Endothelial cell of umbilical vein (primary cell): Measurements from ENCODE around the gene CITED2. TPM values are rescaled to one million over a fixed set of nuclear protein-coding genes. Genes with fewer than 3 reads are reported as not detected.
"Not testable (repeated sequence)": the region's sequence is repeated elsewhere in the genome, so short reads cannot be mapped to it uniquely, and the experiment has no call there.

ENCODE experiments used
- BruUV-seq: library from RNA; stranded (reverse); fragments of 400-500 nt; replicated peaks from 2 replicates; lab custom pipeline; 2021; lab: Mats Ljungman, UMichigan
- CTCF ChIA-PET: fragments of 300-600, 350-600 bp; sonication (Branson Sonifier 250); formaldehyde crosslinking; loops from one replicate; lab custom pipeline; 2021; ENCODE audit warnings: antibody characterized with exemption, inconsistent platforms; lab: Charles Lee
- POLR2A ChIA-PET: fragments of 300-600, 350-600 bp; sonication (Branson Sonifier 250); formaldehyde crosslinking; loops from one replicate; lab custom pipeline; 2021; ENCODE audit warnings: antibody characterized with exemption, inconsistent platforms; lab: Charles Lee
- DNase-seq: peaks from one replicate; pipeline ENCODE4 v3.0.0-alpha.2; 2011; ENCODE audit warnings: low read depth, low spot score
- FAIRE-seq: peaks from 2 replicates; lab custom pipeline; 2011; peaks lifted over from hg19 to GRCh38; lab: Jason Lieb, UNC
- H2AFZ ChIP-seq: 2 replicates; pipeline ENCODE4 v1.6.0; 2012; ENCODE audit warnings: low read depth, low read length, control low read depth, inconsistent platforms
- H3K27ac ChIP-seq: 2 replicates; pipeline ENCODE4 v1.5.1; 2011; ENCODE audit warnings: low read depth, mild to moderate bottlenecking, control low read depth, low read length, moderate library complexity; ENCODE audit not compliant: insufficient read depth
- H3K27me3 ChIP-seq, 2 experiments: 2 replicates each; pipeline versions ENCODE4 v1.6.0 to v1.6.1; 2011; ENCODE audit warnings: low read length in 2 of 2, mixed read lengths in 1 of 2; ENCODE audit not compliant: control insufficient read depth in 2 of 2, insufficient read depth in 2 of 2
- H3K36me3 ChIP-seq, 2 experiments: 2 replicates in 1 of 2; 3 replicates in 1 of 2; pipeline ENCODE4 v1.5.1; 2011; ENCODE audit warnings: low read length in 2 of 2, mild to moderate bottlenecking in 1 of 2, moderate library complexity in 1 of 2; ENCODE audit not compliant: control insufficient read depth in 2 of 2, insufficient read depth in 2 of 2; ENCODE audit errors: extremely low read depth in 1 of 2
- H3K4me1 ChIP-seq: 3 replicates; pipeline ENCODE4 v1.5.1; 2011; ENCODE audit warnings: mild to moderate bottlenecking, low read length; ENCODE audit not compliant: control insufficient read depth, insufficient read depth; ENCODE audit errors: extremely low read depth
- H3K4me2 ChIP-seq: 2 replicates; pipeline ENCODE4 v1.6.1; 2011; ENCODE audit warnings: low read length, control low read depth, mixed read lengths; ENCODE audit not compliant: insufficient read depth
- H3K4me3 ChIP-seq, 3 experiments: fragments of 200-600 bp in 1 of 3; sonication (generic), shearing (Covaris generic) in 1 of 3; replicated peaks in 1 of 3; 2 replicates each; pipeline ENCODE4 v1.5.1; 2011 to 2016; ENCODE audit warnings: control low read depth in 3 of 3, low read length in 3 of 3, mild to moderate bottlenecking in 2 of 3, inconsistent platforms in 1 of 3, low read depth in 1 of 3, moderate library complexity in 1 of 3; ENCODE audit not compliant: insufficient read depth in 1 of 3
- H3K79me2 ChIP-seq: 2 replicates; pipeline ENCODE4 v1.6.0; 2012; ENCODE audit warnings: low read length, inconsistent platforms; ENCODE audit not compliant: control insufficient read depth, insufficient read depth
- H3K9ac ChIP-seq: replicated peaks from 2 replicates; pipeline ENCODE3; 2011; ENCODE audit warnings: low read length, control low read depth; ENCODE audit not compliant: insufficient read depth; ENCODE audit errors: extremely low read depth
- H3K9me1 ChIP-seq: replicated peaks from 3 replicates; pipeline ENCODE4 v1.6.0; 2011; ENCODE audit warnings: mild to moderate bottlenecking, low read length; ENCODE audit not compliant: control insufficient read depth, insufficient read depth; ENCODE audit errors: extremely low read depth
- H3K9me3 ChIP-seq: replicated peaks from 2 replicates; pipeline ENCODE4 v1.5.1; 2012; ENCODE audit warnings: low read length, inconsistent platforms; ENCODE audit not compliant: control insufficient read depth, insufficient read depth
- H4K20me1 ChIP-seq: replicated peaks from 2 replicates; pipeline ENCODE3; 2011; ENCODE audit warnings: mild to moderate bottlenecking, low read length; ENCODE audit not compliant: control insufficient read depth, insufficient read depth; ENCODE audit errors: extremely low read depth
- EZH2 ChIP-seq: IDR thresholded peaks from 2 replicates; pipeline ENCODE4 v1.6.1; 2012; ENCODE audit warnings: borderline replicate concordance, low read depth, mild to moderate bottlenecking, moderate library complexity, low read length, inconsistent platforms; ENCODE audit not compliant: severe bottlenecking
- FOS ChIP-seq: IDR thresholded peaks from 2 replicates; pipeline ENCODE4 v1.6.1; 2011; ENCODE audit warnings: mild to moderate bottlenecking, low read length, moderate library complexity, borderline replicate concordance; ENCODE audit not compliant: insufficient read depth
- GATA2 ChIP-seq: IDR thresholded peaks from 2 replicates; pipeline ENCODE4 v1.7.0; 2011; ENCODE audit warnings: low read depth, mild to moderate bottlenecking, moderate library complexity, mixed read lengths, low read length; ENCODE audit not compliant: insufficient read length, insufficient read depth
- JUN ChIP-seq: IDR thresholded peaks from 2 replicates; pipeline ENCODE4 v1.6.1; 2011; ENCODE audit warnings: borderline replicate concordance, low read depth; ENCODE audit not compliant: insufficient read length, insufficient read depth
- MYC ChIP-seq: IDR thresholded peaks from one replicate; pipeline ENCODE4 v1.6.1; 2011; ENCODE audit warnings: mild to moderate bottlenecking, low read depth, low read length
- POLR2AphosphoS5 ChIP-seq: IDR thresholded peaks from 2 replicates; pipeline ENCODE4 v1.6.1; 2012; ENCODE audit warnings: low read depth, mild to moderate bottlenecking, control low read depth, low read length, moderate library complexity; ENCODE audit not compliant: insufficient read depth
- dilution Hi-C: fragments of 300-500 bp; cut with MboI; formaldehyde crosslinking; loops from one replicate; pipeline ENCODE4 v1.15.0; 2019; ENCODE audit warnings: low sequenced_read_pairs; ENCODE audit not compliant: extremely low pct_ligation_motif_present
- intact Hi-C: fragments of 100-400 bp; cut with micrococcal nuclease; formaldehyde crosslinking; loops from one replicate; pipeline ENCODE4 v1.10.0; 2022
- polyA plus RNA-seq, 4 experiments: library from polyadenylated mRNA; depleted of rRNA in 3 of 4; stranded (reverse) in 3 of 4; unstranded in 1 of 4; fragments of >200 nt; gene quantifications; 2 replicates each; pipeline versions ENCODE4 v1.2.1 to v1.2.3, GENCODE V29; 2011 to 2012; ENCODE audit warnings: missing spikeins in 1 of 4
- total RNA-seq: library from RNA; stranded (reverse); gene quantifications from 2 replicates; pipeline ENCODE4 v1.2.3, GENCODE V29; 2021

Gene CITED2
- total and polyA plus RNA-seq, 2 donors (not counting 3 experiments of a cell fraction or from before 2014, with no cell fraction given) = 81.1 to 85.7 TPM

GRCh38 chr6:139416146-139416545 is 41.7 kb upstream of the CITED2 start:
- no peaks in the 10 kb centered on the region for H3K27me3 ChIP-seq
- dilution Hi-C loops = no loop called here
- H3K27ac ChIP-seq = no peak overlapping the region
- no peak overlapping the region for H2AFZ ChIP-seq
- no peaks in the 10 kb centered on the region for H4K20me1 ChIP-seq
- intact Hi-C loops = no loop called here
- H3K4me3 ChIP-seq = no peak overlapping the region
- no peaks in the 10 kb centered on the region for H3K9me1 ChIP-seq
- no peak overlapping the region for H3K4me2 ChIP-seq
- FAIRE-seq (no peak), DNase-seq (no peak)
- H3K4me1 ChIP-seq = no peaks in the 10 kb centered on the region
- no peak overlapping the region for H3K9ac ChIP-seq
- TF ChIP-seq MYC (no peak), EZH2 (no peak), JUN (no peak), FOS (no peak)
- CTCF ChIA-PET = interaction anchor here (1.0 kb wide), 1 partner anchor 9 kb away, joined by 3 read pairs; no protein-coding TSS in a partner anchor
- H3K79me2 ChIP-seq = no peaks in the 10 kb centered on the region
- no peaks in the 10 kb centered on the region for H3K9me3 ChIP-seq
- H3K36me3 ChIP-seq = no peaks in the 10 kb centered on the region
- no TSS peak for BruUV-seq
- POLR2A ChIA-PET = no interaction called here

- no peaks in the 10 kb centered on the region for H3K4me1 ChIP-seq
- no peaks in the 10 kb centered on the region for H3K9me3 ChIP-seq
- no peaks in the 10 kb centered on the region for H3K79me2 ChIP-seq
- no peaks in the 10 kb centered on the region for H3K9me1 ChIP-seq
- H3K27me3 ChIP-seq = no peaks in the 10 kb centered on the region
- no peak overlapping the region for H3K4me3 ChIP-seq
- intact Hi-C loops = no loop called here
- no peaks in the 10 kb centered on the region for H3K36me3 ChIP-seq
- H4K20me1 ChIP-seq = no peaks in the 10 kb centered on the region
- dilution Hi-C loops = no loop called here
- POLR2A ChIA-PET = no interaction called here
- BruUV-seq = no TSS peak
- TF ChIP-seq POLR2AphosphoS5 = no peak
- TF ChIP-seq FOS = no peak
- TF ChIP-seq EZH2 = no peak
- TF ChIP-seq GATA2 = no peak
- H3K9ac ChIP-seq = no peak overlapping the region
- CTCF ChIA-PET = no interaction called here
- no peak overlapping the region for H2AFZ ChIP-seq
- H3K4me2 ChIP-seq = no peak overlapping the region
- no peak for DNase-seq
- H3K27ac ChIP-seq = no peak overlapping the region
- no peak for FAIRE-seq
Observed at GRCh38 chr6:139415365-139415764, 40.9 kb upstream of the CITED2 start.

DNA sequence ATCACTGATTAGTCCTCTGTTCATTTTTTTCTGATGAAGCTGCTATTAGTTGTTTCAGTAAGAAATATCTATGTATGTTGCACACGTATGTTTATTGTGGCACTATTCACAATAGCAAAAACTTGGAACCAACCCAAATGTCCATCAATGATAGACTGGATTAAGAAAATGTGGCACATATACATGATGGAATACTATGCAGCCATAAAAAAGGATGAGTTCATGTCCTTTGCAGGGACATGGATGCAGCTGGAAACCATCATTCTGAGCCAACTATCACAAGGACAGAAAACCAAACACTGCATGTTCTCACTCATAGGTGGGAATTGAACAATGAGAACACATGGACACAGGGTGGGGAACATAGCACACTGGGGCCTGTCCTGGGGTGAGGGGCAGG is 37.7 kb upstream of the CITED2 start:
- FAIRE-seq, BruUV-seq, H3K79me2 ChIP-seq, dilution Hi-C loops, H3K4me2 ChIP-seq, H4K20me1 ChIP-seq, H3K27me3 ChIP-seq, DNase-seq, H3K4me3 ChIP-seq, POLR2A ChIA-PET, intact Hi-C loops, H3K9me1 ChIP-seq, H3K9ac ChIP-seq, H2AFZ ChIP-seq, H3K36me3 ChIP-seq, CTCF ChIA-PET, H3K27ac ChIP-seq, H3K9me3 ChIP-seq, H3K4me1 ChIP-seq: not testable (repeated sequence)
